Pancreas (tissue), 10 donors: ENCODE results near the gene NSG1. TPM values are rescaled to one million over a fixed set of nuclear protein-coding genes. Genes with fewer than 3 reads are reported as not detected.
A peak's percentile ranks its signal among the peaks of the same experiment; 100 is the strongest.

Experiments
- ATAC-seq, 4 donors: fragments of 200-7000 bp; cut with Tn5 transposase; one replicate each; pipeline versions ENCODE4 v1.8.0 to v1.9.1; 2020; ENCODE audit warnings: mild to moderate bottlenecking in 4 of 4, moderate library complexity in 4 of 4
- DNase-seq, 6 donors: peaks; one replicate each; pipeline ENCODE4 v3.0.0-alpha.2; 2020
- FAIRE-seq: peaks from 2 replicates; lab custom pipeline; 2012; peaks lifted over from hg19 to GRCh38; lab: Jason Lieb, UNC
- H3K27ac ChIP-seq, 4 donors: fragments of 200-600 bp; sonication (generic); 1 replicate in 3 of 4; 2 replicates in 1 of 4; pipeline versions ENCODE4 v1.5.0 to v1.8.0; 2020
- H3K27me3 ChIP-seq, 4 donors: fragments of 200-600 bp; one replicate each; pipeline ENCODE4 v1.8.0; 2021
- H3K36me3 ChIP-seq, 3 donors: fragments of 200-600 bp; sonication (generic) in 1 of 3; one replicate each; pipeline versions ENCODE4 v1.5.0 to v1.8.0; 2020 to 2021
- H3K4me1 ChIP-seq, 3 donors: fragments of 200-600 bp; one replicate each; pipeline ENCODE4 v1.8.0; 2021
- H3K4me3 ChIP-seq, 4 donors: fragments of 200-600 bp; sonication (generic) in 2 of 4; one replicate each; pipeline versions ENCODE4 v1.5.0 to v1.8.0; 2020 to 2021
- H3K9me3 ChIP-seq, 4 donors: fragments of 200-600 bp; one replicate each; pipeline ENCODE4 v1.8.0; 2021
- CTCF ChIP-seq, 4 donors: fragments of 200-600 bp; sonication (generic) in 3 of 4; IDR thresholded peaks; one replicate each; pipeline versions ENCODE4 v1.5.0 to v1.8.0; 2021; ENCODE audit warnings: antibody characterized with exemption in 4 of 4
- WGBS, 2 donors: extraction: QIAGEN DNeasy Blood & Tissue Kit; methylation state at CpG; one replicate each; pipeline ENCODE4 v1.1.7; 2013; 5-methylcytosine and 5-hydroxymethylcytosine counted together
- intact Hi-C, 3 donors: fragments of 100-400 bp; cut with DNase I; formaldehyde crosslinking; loops; one replicate each; pipeline versions ENCODE4 v1.11.1 to v1.14.2; 2022
- polyA plus RNA-seq, 2 donors: library from polyadenylated mRNA; stranded (reverse); fragments of 200-250 nt; gene quantifications; one replicate each; pipeline ENCODE4 v1.2.3, GENCODE V29; 2013
- total RNA-seq, 6 donors: library from RNA; stranded (reverse); fragmentation: NEBNext Ultra II Directional in 4 of 6; extraction: Animal tissue kit (Norgen Biotek cat#: 25700) in 4 of 6; gene quantifications; one replicate each; pipeline versions ENCODE4 v1.2.1 to v1.2.4, GENCODE V29; 2021 to 2023
- donor health status: healthy with polysubstance abuse.
- donor health status: DM: no; HTN: no; CAD: no; lungs with moderate emphysema.
- donor health status: DM: no; HTN: no; CAD: no.
- donor health status: control.
- donor health status: control.
- donor health status: Bipolar disorder and iron deficiency.
- donor health status: DM: yes; HTN: yes; CAD: no.
- donor health status: DM: no; HTN: no; CAD: no.
- donor health status: DM: no; HTN: no; CAD: no.
- donor health status: DM: yes; HTN: yes; CAD: no.

The NSG1 gene
- total and polyA plus RNA-seq, 8 donors: 0.28 to 10.1 (median 1.1) TPM

GRCh38 chr4:4457803-4458553 lies 71.1 kb downstream of the NSG1 start:
- TF ChIP-seq CTCF (IDR thresholded peaks at IDR 0.05): no peak
- no peaks in the 10 kb centered on the region for H3K27me3 ChIP-seq
- intact Hi-C loops: no loop called here
- DNase-seq (no peak), ATAC-seq (no peak), FAIRE-seq (no peak)
- H3K4me1 ChIP-seq: peaks cover 0 to 4% (median 0%) of the 10 kb centered on the region in 3 donors
- peaks cover 4 to 56% (median 4%) of the 10 kb centered on the region in 3 donors for H3K36me3 ChIP-seq
- no peak overlapping the region for H3K4me3 ChIP-seq
- H3K9me3 ChIP-seq: no peaks in the 10 kb centered on the region
- no peak overlapping the region for H3K27ac ChIP-seq
- 72 to 86% methylated on average over 5 of the region's 5 CpGs for WGBS, 2 donors

- H3K9me3 ChIP-seq: no peaks in the 10 kb centered on the region
These were observed 72.3 kb downstream of the NSG1 start for GRCh38 chr4:4459181-4459580.

GRCh38 chr4:4460759-4461158 lies 73.9 kb downstream of the NSG1 start:
- no peak for ATAC-seq
- WGBS, 2 donors: 94 to 95% methylated on average over 6 of the region's 6 CpGs
- Histone ChIP-seq H3K4me3 (no peak overlapping the region), H3K36me3 (peaks cover 4 to 39% (median 4%) of the 10 kb centered on the region in 3 donors), H3K27me3 (no peaks in the 10 kb centered on the region), H3K27ac (no peak overlapping the region), H3K4me1 (peaks cover 0 to 4% (median 0%) of the 10 kb centered on the region in 3 donors), H3K9me3 (no peaks in the 10 kb centered on the region)
- intact Hi-C loops: no loop called here
- no peak for DNase-seq
- no peak for FAIRE-seq
- no peak for TF ChIP-seq CTCF (IDR thresholded peaks at IDR 0.05)

More at GRCh38 chr4:4459181-4459580, 72.3 kb downstream of the NSG1 start:
- ATAC-seq (no peak), DNase-seq (no peak), FAIRE-seq (no peak)
- intact Hi-C loops: no loop called here
- peaks cover 4 to 44% (median 4%) of the 10 kb centered on the region in 3 donors for H3K36me3 ChIP-seq
- no peak for TF ChIP-seq CTCF (IDR thresholded peaks at IDR 0.05)
- peaks cover 0 to 4% (median 0%) of the 10 kb centered on the region in 3 donors for H3K4me1 ChIP-seq
- H3K27ac ChIP-seq: no peak overlapping the region
- no peaks in the 10 kb centered on the region for H3K27me3 ChIP-seq
- 87 to 90% methylated on average over 5 of the region's 5 CpGs for WGBS, 2 donors
- no peak overlapping the region for H3K4me3 ChIP-seq

- no peak overlapping the region for H3K27ac ChIP-seq
- no peak for TF ChIP-seq CTCF (IDR thresholded peaks at IDR 0.05)
- DNase-seq (no peak), FAIRE-seq (no peak), ATAC-seq (no peak)
- H3K4me3 ChIP-seq: no peak overlapping the region
- H3K4me1 ChIP-seq: peaks cover 0 to 4% (median 0%) of the 10 kb centered on the region in 3 donors
- no peaks in the 10 kb centered on the region for H3K9me3 ChIP-seq
- H3K36me3 ChIP-seq: peaks cover 4 to 39% (median 4%) of the 10 kb centered on the region in 3 donors
- H3K27me3 ChIP-seq: no peaks in the 10 kb centered on the region
- intact Hi-C loops: no loop called here
These were observed 74.3 kb downstream of the NSG1 start for GRCh38 chr4:4461178-4461577.

GRCh38 chr4:4461850-4462249 lies 74.9 kb downstream of the NSG1 start:
- H3K27ac ChIP-seq: no peak overlapping the region
- intact Hi-C loops: no loop called here
- peaks cover 0 to 4% (median 0%) of the 10 kb centered on the region in 3 donors for H3K4me1 ChIP-seq
- no peak for TF ChIP-seq CTCF (IDR thresholded peaks at IDR 0.05)
- H3K36me3 ChIP-seq: peaks cover 0 to 36% (median 2%) of the 10 kb centered on the region in 3 donors
- peak in 2 of 6 donors; percentile 33 to 61 for DNase-seq
- 44 to 49% methylated on average over 5 of the region's 5 CpGs for WGBS, 2 donors
- no peaks in the 10 kb centered on the region for H3K9me3 ChIP-seq
- no peak for FAIRE-seq
- peak in 3 of 4 donors; percentile 66 to 87 (median 87) for ATAC-seq
- no peak overlapping the region for H3K4me3 ChIP-seq
- no peaks in the 10 kb centered on the region for H3K27me3 ChIP-seq
